HG02884 (cell line): ENCODE measurements around the gene GABPA.
"Not testable (repeated sequence)": the region's sequence is repeated elsewhere in the genome, so short reads cannot be mapped to it uniquely, and the experiment has no call there.

Source experiments
- ATAC-seq: cut with Tn5 transposase; IDR thresholded peaks from one replicate; pipeline ENCODE4 v1.9.1; 2021; ENCODE audit warnings: mild to moderate bottlenecking, moderate library complexity; ENCODE audit not compliant: unreplicated experiment

The GABPA gene

GRCh38 chr21:25737421-25737820 is 2.6 kb downstream of the GABPA start:
- no peak for ATAC-seq

GRCh38 chr21:25742900-25743299 is 8.1 kb downstream of the GABPA start:
- no peak for ATAC-seq

- ATAC-seq = no peak
These were observed 10.1 kb downstream of the GABPA start for GRCh38 chr21:25744854-25745253.

- ATAC-seq = no peak
These were observed 15.3 kb downstream of the GABPA start for GRCh38 chr21:25750085-25750484.

- ATAC-seq = no peak
These were observed 17.6 kb downstream of the GABPA start for GRCh38 chr21:25752416-25752815.

- no peak for ATAC-seq
These were observed 21.6 kb downstream of the GABPA start for GRCh38 chr21:25756190-25756932.

- no peak for ATAC-seq
These were observed 22.8 kb downstream of the GABPA start for GRCh38 chr21:25757531-25757930.

GRCh38 chr21:25759573-25759972 is 24.8 kb downstream of the GABPA start:
- no peak for ATAC-seq

GRCh38 chr21:25760061-25760460 is 25.3 kb downstream of the GABPA start:
- ATAC-seq = no peak

- ATAC-seq = no peak
These were observed 25.9 kb downstream of the GABPA start for GRCh38 chr21:25760677-25761076.

- no peak for ATAC-seq
These were observed 29.3 kb downstream of the GABPA start for GRCh38 chr21:25764065-25764464.

- no peak for ATAC-seq
These were observed 33.1 kb downstream of the GABPA start for GRCh38 chr21:25767921-25768320.

GRCh38 chr21:25772686-25773085 is 37.9 kb downstream of the GABPA start:
- ATAC-seq = no peak

GRCh38 chr21:25776440-25776839 is 41.7 kb downstream of the GABPA start:
- ATAC-seq = no peak

- not testable (repeated sequence) for ATAC-seq
These were observed 43.5 kb downstream of the GABPA start for GRCh38 chr21:25778126-25778875.

- ATAC-seq = no peak
These were observed 53.9 kb downstream of the GABPA start for GRCh38 chr21:25788677-25789076.

GRCh38 chr21:25790122-25790877 is 55.5 kb downstream of the GABPA start:
- peak; percentile 80 for ATAC-seq

GRCh38 chr21:25790878-25791204 is 56.1 kb downstream of the GABPA start:
- ATAC-seq = no peak

GRCh38 chr21:25791319-25791718 is 56.5 kb downstream of the GABPA start:
- no peak for ATAC-seq

- peak; percentile 100 for ATAC-seq
These were observed 66.6 kb downstream of the GABPA start for GRCh38 chr21:25801217-25802014.

- no peak for ATAC-seq
These were observed 71.3 kb downstream of the GABPA start for GRCh38 chr21:25806060-25806459.
